ENCODE data around the gene LMO1.

LMO1 gene

DNA sequence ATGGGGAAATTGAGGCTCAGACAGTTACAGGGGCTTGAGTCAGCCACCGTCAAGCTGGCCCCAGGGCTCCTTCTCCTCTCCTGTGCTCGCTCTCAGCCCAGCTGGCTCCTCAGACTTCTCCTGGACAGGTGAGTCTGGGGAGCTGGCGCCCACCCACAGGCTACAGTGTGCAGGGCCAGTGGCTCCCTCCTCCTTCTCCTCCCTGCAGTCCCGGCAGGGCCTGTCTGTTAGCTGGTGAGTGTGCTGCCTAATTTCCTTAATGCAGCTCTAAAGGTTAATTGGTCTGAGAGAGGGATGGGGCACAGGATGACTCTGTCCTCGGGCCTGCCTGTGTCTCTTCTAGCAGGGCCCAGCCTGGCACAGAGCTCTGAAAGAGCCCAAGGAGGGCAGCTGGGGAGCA is 31.7 kb downstream of the LMO1 start:
- H3K4me3 ChIP-seq (ENCODE audit: low read depth, low read length): no peak overlapping the region
- TF ChIP-seq, protein P1, sequence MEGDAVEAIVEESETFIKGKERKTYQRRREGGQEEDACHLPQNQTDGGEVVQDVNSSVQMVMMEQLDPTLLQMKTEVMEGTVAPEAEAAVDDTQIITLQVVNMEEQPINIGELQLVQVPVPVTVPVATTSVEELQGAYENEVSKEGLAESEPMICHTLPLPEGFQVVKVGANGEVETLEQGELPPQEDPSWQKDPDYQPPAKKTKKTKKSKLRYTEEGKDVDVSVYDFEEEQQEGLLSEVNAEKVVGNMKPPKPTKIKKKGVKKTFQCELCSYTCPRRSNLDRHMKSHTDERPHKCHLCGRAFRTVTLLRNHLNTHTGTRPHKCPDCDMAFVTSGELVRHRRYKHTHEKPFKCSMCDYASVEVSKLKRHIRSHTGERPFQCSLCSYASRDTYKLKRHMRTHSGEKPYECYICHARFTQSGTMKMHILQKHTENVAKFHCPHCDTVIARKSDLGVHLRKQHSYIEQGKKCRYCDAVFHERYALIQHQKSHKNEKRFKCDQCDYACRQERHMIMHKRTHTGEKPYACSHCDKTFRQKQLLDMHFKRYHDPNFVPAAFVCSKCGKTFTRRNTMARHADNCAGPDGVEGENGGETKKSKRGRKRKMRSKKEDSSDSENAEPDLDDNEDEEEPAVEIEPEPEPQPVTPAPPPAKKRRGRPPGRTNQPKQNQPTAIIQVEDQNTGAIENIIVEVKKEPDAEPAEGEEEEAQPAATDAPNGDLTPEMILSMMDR (conservative IDR thresholded peaks at IDR 0.05; ENCODE audit: low read depth, low read length): no peak
- no peak for DNase-seq (ENCODE audit: low read depth)

DNA sequence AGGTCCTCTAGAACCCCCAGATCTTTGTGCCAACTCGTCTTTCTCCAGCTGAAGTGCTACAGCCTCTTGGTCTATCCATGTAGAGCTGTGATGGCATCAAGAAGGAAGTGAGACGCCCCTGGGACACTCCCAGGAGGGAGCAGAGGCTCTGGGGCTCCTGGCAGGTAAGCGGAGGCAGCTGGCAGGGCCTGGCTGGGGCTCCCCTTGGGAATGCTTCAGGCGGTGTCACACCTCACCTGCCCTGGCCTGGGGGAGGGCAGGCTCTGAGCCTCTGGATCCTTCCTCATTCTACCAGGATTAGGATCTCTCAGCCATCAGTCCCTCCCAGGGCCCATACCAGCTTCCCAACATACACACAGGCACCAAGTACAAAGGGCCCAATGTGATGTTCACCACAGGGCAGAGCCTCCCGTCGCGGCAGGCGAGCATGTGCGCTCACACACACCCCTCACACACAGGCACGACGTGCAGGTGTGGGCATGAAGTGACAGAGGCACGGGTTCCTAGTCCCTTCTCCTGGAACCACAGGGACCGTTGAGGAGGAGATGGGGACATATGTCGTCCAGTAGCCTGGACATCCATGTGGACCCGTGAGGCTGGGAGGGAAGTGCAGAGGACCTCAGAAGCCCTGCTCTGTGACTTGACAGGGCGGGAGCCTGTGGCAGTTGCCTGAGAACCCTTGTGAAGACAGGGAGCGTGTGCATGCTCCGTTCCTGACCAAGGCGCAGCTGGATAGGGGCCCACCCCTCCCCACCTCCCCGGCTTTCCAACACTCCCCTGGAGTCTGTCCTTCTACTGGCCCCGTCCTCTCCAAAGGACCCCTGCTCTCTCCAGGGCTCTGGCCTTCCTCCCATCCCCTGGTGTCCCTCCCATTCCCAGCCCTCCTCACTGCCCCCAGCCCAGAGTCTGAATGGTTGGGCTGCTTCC is 32.5 kb downstream of the LMO1 start:
- H3K4me3 ChIP-seq (ENCODE audit: low read depth, low read length): no peak overlapping the region
- DNase-seq (ENCODE audit: low read depth): no peak
- TF ChIP-seq, protein P1 (conservative IDR thresholded peaks at IDR 0.05; ENCODE audit: low read depth, low read length): no peak

DNA sequence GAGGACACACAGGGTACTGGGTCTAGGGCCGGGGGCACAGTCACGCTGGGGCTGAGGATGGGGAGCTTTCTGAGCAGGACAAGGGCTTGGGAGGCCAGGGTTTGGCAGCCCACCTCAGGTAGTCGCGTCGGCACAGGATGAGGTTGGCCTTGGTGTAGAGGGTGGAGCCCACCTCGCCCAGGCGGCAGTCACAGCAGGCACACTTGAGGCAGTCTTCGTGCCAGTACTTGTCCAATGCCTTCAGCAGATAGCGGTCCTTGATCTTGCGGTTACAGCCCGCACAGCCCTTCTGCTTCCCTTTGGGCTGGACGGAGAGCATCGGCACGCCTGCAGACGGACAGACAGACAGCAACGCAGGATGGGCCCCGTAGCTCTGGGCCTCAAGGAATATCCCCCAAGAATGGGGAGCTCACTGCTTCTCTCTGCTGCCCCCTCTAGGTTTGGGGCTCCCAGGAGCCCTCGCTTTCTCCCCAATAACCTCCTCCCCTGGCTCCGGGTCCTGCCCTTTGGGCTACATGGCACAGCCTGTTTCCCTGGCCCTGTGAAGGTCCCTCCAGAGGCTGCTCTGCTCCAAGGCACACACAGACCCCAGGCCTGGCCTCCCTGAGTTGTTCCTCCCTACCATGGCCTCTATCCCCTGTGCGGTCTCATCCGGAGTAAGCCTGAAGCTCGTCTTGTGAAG is 33.4 kb downstream of the LMO1 start:
- no peak overlapping the region for H3K4me3 ChIP-seq (ENCODE audit: low read depth, low read length)
- TF ChIP-seq, protein P1 (conservative IDR thresholded peaks at IDR 0.05; ENCODE audit: low read depth, low read length): peak; percentile 1
- no peak for DNase-seq (ENCODE audit: low read depth)

GRCh38 chr11:8229299-8230177 is 34.1 kb downstream of the LMO1 start:
- TF ChIP-seq, protein P1 (conservative IDR thresholded peaks at IDR 0.05; ENCODE audit: low read depth, low read length): no peak
- no peak overlapping the region for H3K4me3 ChIP-seq (ENCODE audit: low read depth, low read length)
- DNase-seq (ENCODE audit: low read depth): no peak

GRCh38 chr11:8228231-8228630 is 35.4 kb downstream of the LMO1 start:
- TF ChIP-seq, protein P1 (conservative IDR thresholded peaks at IDR 0.05; ENCODE audit: low read depth, low read length): no peak
- DNase-seq (ENCODE audit: low read depth): no peak
- no peak overlapping the region for H3K4me3 ChIP-seq (ENCODE audit: low read depth, low read length)

DNA sequence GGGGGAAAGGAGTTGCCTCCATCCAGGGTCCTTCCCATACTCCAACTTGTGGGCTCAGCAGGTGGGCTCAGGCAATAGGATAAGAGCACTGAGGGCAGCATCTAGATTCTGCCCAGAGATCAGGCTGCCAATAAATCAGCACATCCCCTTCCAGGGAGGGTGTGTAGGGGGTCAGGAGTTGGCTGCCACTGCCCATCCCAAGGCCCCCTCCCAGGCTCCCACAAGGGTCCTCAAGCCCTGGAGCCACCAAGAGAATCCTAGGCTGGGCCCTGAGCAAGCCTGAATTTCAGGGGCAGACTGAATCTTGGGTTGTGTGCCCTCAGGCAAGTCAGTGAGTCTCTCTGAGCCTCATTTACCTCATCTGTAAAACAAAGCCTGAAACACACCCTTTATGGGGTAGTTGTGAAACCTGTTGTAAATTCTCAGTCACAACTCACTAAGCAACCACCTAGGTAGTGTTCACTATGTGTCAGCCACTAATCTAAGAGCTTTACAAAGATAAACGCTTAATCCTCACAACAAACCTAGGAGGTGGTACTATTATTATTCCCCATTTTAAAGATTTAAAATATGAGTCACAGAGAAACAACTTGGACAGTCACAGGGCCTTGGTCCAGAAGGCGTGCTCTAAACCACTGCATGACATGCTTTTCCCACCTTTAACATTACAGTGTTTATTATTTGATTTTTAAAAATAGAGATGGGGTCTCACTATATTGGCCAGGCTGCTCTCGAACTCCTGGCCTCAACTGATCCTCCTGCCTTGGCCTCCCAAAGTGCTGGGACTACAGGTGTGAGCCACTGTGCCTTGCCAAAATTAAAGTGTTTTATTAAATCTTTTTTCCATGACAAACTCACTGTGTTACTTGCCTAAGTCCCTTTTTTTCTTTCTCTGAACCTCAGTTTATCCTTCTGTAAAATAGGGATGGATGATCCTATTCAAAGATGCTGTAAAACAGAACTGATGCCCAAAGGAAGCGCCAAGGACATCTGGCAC is 36.2 kb downstream of the LMO1 start:
- H3K4me3 ChIP-seq (ENCODE audit: low read depth, low read length): no peak overlapping the region
- no peak for DNase-seq (ENCODE audit: low read depth)
- TF ChIP-seq, protein P1 (conservative IDR thresholded peaks at IDR 0.05; ENCODE audit: low read depth, low read length): no peak

Measured in choroid plexus epithelial cell (primary cell).